AG04450 (cell line): ENCODE measurements around the gene PRB2. TPM values are rescaled to one million over a fixed set of nuclear protein-coding genes. Genes with fewer than 3 reads are reported as not detected.
"Not testable (repeated sequence)": the region's sequence is repeated elsewhere in the genome, so short reads cannot be mapped to it uniquely, and the experiment has no call there.

Experiments
- CTCF ChIA-PET: fragments of 300-600, 350-600 bp; formaldehyde crosslinking; extraction: SDS; loops from one replicate; lab custom pipeline; 2022; ENCODE audit warnings: antibody characterized with exemption, inconsistent platforms; lab: Charles Lee
- POLR2A ChIA-PET: fragments of 350-600 bp; formaldehyde crosslinking; extraction: SDS; loops from one replicate; lab custom pipeline; 2021; ENCODE audit warnings: antibody characterized with exemption, inconsistent platforms; lab: Yijun Ruan, JAX
- DNase-seq: peaks from one replicate; pipeline ENCODE4 v3.0.0-alpha.2; 2011; ENCODE audit warnings: low read depth, low spot score
- H3K27ac ChIP-seq: one replicate; pipeline ENCODE4 v1.5.1; 2012; ENCODE audit warnings: low read depth, low read length, control low read depth
- H3K27me3 ChIP-seq: one replicate; pipeline ENCODE4 v1.6.0; 2012; ENCODE audit warnings: low read length; ENCODE audit not compliant: control insufficient read depth, insufficient read depth
- H3K4me3 ChIP-seq: 2 replicates; pipeline ENCODE4 v1.5.1; 2011; ENCODE audit warnings: mild to moderate bottlenecking, low read depth, low read length, control low read depth
- H3K9me3 ChIP-seq: 2 replicates; pipeline ENCODE4 v1.5.1; 2012; ENCODE audit warnings: low read length; ENCODE audit not compliant: control insufficient read depth, insufficient read depth
- polyA minus RNA-seq: library from RNA; depleted of rRNA, polyadenylated mRNA; stranded (reverse); fragments of >200 nt; gene quantifications from 2 replicates; pipeline ENCODE4 v1.2.3, GENCODE V29; 2011; rRNA and poly(A)+ RNA removed
- polyA plus RNA-seq: library from polyadenylated mRNA; depleted of rRNA; stranded (reverse); fragments of >200 nt; gene quantifications from 2 replicates; pipeline ENCODE4 v1.2.3, GENCODE V29; 2011; rRNA removed
- TF ChIP-seq, protein P1 (sequence below): IDR thresholded peaks from 2 replicates; pipeline ENCODE4 v1.5.1; 2011; ENCODE audit warnings: low read depth, low read length, control low read depth, inconsistent platforms

PRB2 gene
- polyA plus RNA-seq, result not detected in 2 replicates
- not detected in 2 replicates for polyA minus RNA-seq

DNA sequence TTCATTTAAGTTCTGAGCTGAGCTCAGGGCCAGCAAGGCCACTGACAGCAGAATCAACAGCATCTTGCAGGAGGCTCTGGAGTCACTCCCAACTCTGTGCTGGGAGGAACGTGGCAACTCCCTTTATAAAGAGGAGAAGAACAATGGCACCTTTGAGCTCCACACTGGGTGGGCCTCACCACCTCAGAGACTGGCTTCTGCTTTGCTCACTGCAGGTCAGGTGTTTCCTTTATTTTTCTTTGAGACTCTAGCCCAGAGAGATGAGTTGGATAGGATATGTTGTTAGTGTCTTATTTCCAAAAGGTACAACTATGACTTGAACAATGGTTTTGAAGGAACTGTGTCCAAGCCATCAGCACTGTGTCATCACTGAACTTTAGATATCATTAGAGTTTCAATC, at the start of gene PRB2:
Gene PRB2 (minus strand): TSS at position 101 of the 400 bp plus-strand sequence. CDS start 38 bp downstream, at position 63.
- H3K9me3 ChIP-seq, DNase-seq, H3K27me3 ChIP-seq, CTCF ChIA-PET, H3K4me3 ChIP-seq, H3K27ac ChIP-seq, POLR2A ChIA-PET: not testable (repeated sequence)

DNA sequence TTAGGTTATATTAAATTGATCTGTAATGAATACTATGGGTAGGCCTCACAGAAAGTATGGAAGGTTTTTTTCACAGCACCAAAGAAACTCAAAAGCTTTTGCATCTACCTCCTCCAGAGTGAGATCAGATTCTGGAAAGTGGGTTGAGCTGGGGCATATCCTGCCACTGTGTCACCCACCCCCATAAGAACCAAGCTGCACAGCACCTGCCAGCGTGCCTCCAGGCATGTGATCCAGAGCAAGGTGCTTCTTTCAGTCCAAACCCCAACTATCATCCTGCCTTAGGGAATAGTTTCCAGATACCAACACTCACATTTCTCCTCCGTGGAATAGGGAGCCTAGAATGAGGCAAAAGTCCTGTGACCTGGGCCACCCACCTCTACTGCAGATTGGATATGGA, 42.6 kb upstream of the PRB2 start:
- ChIA-PET POLR2A (no interaction called here), CTCF (no interaction called here)
- no peak for DNase-seq
- H3K27me3 ChIP-seq, result no peaks in the 10 kb centered on the region
- H3K27ac ChIP-seq, result no peak overlapping the region
- H3K4me3 ChIP-seq, result no peak overlapping the region
- TF ChIP-seq, protein P1, sequence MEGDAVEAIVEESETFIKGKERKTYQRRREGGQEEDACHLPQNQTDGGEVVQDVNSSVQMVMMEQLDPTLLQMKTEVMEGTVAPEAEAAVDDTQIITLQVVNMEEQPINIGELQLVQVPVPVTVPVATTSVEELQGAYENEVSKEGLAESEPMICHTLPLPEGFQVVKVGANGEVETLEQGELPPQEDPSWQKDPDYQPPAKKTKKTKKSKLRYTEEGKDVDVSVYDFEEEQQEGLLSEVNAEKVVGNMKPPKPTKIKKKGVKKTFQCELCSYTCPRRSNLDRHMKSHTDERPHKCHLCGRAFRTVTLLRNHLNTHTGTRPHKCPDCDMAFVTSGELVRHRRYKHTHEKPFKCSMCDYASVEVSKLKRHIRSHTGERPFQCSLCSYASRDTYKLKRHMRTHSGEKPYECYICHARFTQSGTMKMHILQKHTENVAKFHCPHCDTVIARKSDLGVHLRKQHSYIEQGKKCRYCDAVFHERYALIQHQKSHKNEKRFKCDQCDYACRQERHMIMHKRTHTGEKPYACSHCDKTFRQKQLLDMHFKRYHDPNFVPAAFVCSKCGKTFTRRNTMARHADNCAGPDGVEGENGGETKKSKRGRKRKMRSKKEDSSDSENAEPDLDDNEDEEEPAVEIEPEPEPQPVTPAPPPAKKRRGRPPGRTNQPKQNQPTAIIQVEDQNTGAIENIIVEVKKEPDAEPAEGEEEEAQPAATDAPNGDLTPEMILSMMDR, result no peak
- no peaks in the 10 kb centered on the region for H3K9me3 ChIP-seq

DNA sequence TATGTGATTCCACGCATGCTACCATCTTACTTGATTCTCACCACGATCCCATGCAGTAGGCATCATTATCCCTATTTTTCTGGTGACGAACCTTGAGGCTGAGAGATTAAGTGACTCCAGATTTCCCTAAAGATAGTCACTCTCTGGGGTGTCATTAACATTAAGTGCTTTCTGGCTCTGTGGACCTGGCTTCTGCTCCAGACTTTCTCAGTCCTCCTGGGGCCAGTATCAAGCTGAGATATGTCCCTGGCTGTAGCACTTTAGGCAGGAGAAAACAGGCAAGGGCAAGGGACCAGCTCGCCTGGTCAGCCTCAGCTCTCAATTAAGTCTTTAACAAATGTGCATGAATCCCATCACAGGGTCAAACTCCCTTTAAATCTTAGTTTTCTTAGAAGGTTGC, 38.3 kb upstream of the PRB2 start:
- TF ChIP-seq, protein P1, result no peak
- CTCF ChIA-PET, result no interaction called here

DNA sequence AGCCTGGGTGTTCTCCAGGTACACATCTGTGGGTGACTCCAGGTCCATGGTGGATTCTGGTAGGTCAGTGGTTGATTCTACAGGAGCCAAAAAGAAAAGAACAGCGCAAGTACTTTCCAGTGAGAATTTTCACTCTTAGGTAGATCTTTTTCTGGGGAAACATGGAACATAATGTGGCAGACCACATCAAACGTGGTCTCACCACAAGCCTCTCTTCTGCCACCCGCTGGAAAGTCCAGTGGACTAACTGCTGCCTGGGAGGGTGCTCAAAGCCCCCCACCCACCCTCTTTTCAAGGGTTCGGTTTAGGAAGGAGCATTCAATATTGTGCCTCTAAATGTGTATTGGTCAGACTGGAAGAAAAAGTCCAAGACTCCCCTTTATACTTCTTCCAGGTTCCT, 36.1 kb upstream of the PRB2 start:
- H3K27ac ChIP-seq, result no peak overlapping the region
- TF ChIP-seq, protein P1, result no peak
- DNase-seq, result no peak
- no peak overlapping the region for H3K4me3 ChIP-seq
- no peaks in the 10 kb centered on the region for H3K27me3 ChIP-seq
- ChIA-PET POLR2A (no interaction called here), CTCF (no interaction called here)
- H3K9me3 ChIP-seq, result no peaks in the 10 kb centered on the region

More for the DNA sequence above, 38.3 kb upstream of the PRB2 start:
- no peak for DNase-seq
- Histone ChIP-seq H3K27me3 (no peaks in the 10 kb centered on the region), H3K27ac (no peak overlapping the region), H3K4me3 (no peak overlapping the region), H3K9me3 (no peaks in the 10 kb centered on the region)
- POLR2A ChIA-PET, result no interaction called here

DNA sequence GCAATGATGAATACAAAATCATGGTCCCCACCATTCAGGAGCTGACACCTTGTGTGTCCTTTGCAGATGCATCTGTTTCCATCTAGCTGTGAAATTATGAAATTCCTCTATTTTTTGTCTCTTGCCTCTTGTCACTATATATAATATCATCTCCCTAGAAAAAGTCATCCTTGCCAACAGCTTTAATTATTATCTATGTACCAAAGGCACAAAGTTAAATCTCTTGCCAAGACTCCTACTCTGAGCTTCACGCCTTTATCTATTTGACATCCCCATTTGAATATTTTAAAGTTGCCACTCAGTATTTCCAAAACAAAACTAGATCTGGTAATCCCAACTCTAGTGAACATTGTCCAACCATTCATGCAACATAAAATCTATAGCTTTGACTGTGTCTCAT, 32.0 kb upstream of the PRB2 start:
- H3K27ac ChIP-seq, result no peak overlapping the region
- no peak for DNase-seq
- H3K4me3 ChIP-seq, result no peak overlapping the region
- no peaks in the 10 kb centered on the region for H3K9me3 ChIP-seq
- TF ChIP-seq, protein P1, result no peak
- ChIA-PET CTCF (no interaction called here), POLR2A (no interaction called here)
- no peaks in the 10 kb centered on the region for H3K27me3 ChIP-seq

DNA sequence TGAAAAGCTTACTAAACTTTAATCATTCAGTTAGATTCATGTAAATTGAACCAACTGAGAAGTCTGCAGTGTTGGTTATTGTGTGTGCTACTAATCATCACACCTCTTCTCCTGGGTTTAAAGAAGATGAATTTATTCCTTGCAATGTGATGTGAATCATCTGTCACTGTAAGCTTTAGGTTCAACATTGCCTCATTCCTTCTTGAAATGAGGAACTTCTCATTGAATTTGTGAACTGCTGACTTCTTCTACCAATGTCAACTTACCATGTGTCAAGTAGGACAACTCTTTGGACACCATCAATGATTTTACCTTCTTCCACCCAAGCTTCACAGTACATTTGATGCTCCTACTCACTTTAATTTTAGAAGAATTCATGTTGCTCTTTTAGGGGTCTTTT, 17.4 kb upstream of the PRB2 start:
- TF ChIP-seq, protein P1, result no peak

More for the DNA sequence above, 17.4 kb upstream of the PRB2 start:
- Histone ChIP-seq H3K27ac (no peak overlapping the region), H3K4me3 (no peak overlapping the region), H3K9me3 (no peaks in the 10 kb centered on the region), H3K27me3 (no peaks in the 10 kb centered on the region)
- ChIA-PET CTCF (no interaction called here), POLR2A (no interaction called here)
- no peak for DNase-seq
